ENCODE data around the gene ZFAND5.

The ZFAND5 gene

GRCh38 chr9:72333197-72333596 is 31.8 kb downstream of the ZFAND5 start:
- DNase-seq: no peak
- in situ Hi-C loops (cut with MboI; ENCODE audit: low pct_unique_long_range_greater_than_20kb, low sequenced_read_pairs): no loop called here

- DNase-seq: no peak
- in situ Hi-C loops (cut with MboI; ENCODE audit: low pct_unique_long_range_greater_than_20kb, low sequenced_read_pairs): no loop called here
Observed at GRCh38 chr9:72332351-72332750, 32.7 kb downstream of the ZFAND5 start.

GRCh38 chr9:72327631-72328030 is 37.4 kb downstream of the ZFAND5 start:
- in situ Hi-C loops (cut with MboI; ENCODE audit: low pct_unique_long_range_greater_than_20kb, low sequenced_read_pairs): no loop called here
- DNase-seq: no peak

- no peak for DNase-seq
Observed at GRCh38 chr9:72326641-72327040, 38.4 kb downstream of the ZFAND5 start.

GRCh38 chr9:72324974-72325373 is 40.0 kb downstream of the ZFAND5 start:
- no peak for DNase-seq
- in situ Hi-C loops (cut with MboI; ENCODE audit: low pct_unique_long_range_greater_than_20kb, low sequenced_read_pairs): no loop called here

More at GRCh38 chr9:72326641-72327040, 38.4 kb downstream of the ZFAND5 start:
- in situ Hi-C loops (cut with MboI; ENCODE audit: low pct_unique_long_range_greater_than_20kb, low sequenced_read_pairs): no loop called here

DNA sequence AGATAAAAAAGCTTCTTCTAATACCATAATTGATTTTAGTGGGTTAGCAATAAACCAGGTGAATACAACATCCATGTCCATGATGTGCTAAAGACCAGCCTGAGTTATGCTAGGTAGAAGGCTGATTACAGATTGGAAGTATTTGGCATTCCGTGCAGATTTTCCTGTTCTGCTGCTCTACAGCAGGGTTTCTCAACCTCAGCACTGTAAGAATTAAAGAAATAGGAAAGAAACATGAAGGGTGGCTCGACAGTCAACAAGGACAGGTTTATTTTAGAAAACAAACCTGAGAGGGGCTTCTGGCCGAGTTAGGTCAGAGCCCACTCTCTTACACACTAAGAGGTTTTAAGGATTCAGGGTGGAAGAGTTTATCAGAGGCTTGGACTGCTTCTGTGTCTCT is 42.3 kb downstream of the ZFAND5 start:
- in situ Hi-C loops (cut with MboI; ENCODE audit: low pct_unique_long_range_greater_than_20kb, low sequenced_read_pairs): no loop called here
- DNase-seq: no peak

- no peak for DNase-seq
- in situ Hi-C loops (cut with MboI; ENCODE audit: low pct_unique_long_range_greater_than_20kb, low sequenced_read_pairs): no loop called here
Observed at GRCh38 chr9:72322259-72322658, 42.7 kb downstream of the ZFAND5 start.

- in situ Hi-C loops (cut with MboI; ENCODE audit: low pct_unique_long_range_greater_than_20kb, low sequenced_read_pairs): no loop called here
- DNase-seq: no peak
Observed at GRCh38 chr9:72315510-72316311, 49.3 kb downstream of the ZFAND5 start.

DNA sequence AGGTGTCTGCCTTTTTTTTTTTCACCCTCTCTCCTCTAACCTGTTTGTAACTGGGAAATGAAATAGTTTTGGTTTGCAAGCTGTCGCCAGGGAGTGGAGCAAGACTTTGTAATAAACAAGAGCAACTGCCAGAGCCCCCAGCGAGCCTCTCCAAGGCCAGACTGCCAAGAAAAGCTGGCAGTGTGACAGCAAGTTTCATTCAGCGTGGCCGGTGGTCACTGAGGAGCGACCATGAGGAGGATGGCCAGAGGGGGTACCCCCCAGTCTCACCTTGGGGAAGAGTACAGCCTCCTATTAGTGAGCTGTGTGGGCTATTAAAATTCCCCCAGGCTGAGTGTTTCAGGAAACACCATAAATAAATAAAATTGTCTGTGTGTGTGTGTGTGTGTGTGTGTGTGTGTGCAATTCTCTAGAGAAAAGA is 49.9 kb downstream of the ZFAND5 start:
- no peak for DNase-seq
- in situ Hi-C loops (cut with MboI; ENCODE audit: low pct_unique_long_range_greater_than_20kb, low sequenced_read_pairs): no loop called here

- DNase-seq: no peak
- in situ Hi-C loops (cut with MboI; ENCODE audit: low pct_unique_long_range_greater_than_20kb, low sequenced_read_pairs): no loop called here
Observed at GRCh38 chr9:72313507-72313906, 51.5 kb downstream of the ZFAND5 start.

DNA sequence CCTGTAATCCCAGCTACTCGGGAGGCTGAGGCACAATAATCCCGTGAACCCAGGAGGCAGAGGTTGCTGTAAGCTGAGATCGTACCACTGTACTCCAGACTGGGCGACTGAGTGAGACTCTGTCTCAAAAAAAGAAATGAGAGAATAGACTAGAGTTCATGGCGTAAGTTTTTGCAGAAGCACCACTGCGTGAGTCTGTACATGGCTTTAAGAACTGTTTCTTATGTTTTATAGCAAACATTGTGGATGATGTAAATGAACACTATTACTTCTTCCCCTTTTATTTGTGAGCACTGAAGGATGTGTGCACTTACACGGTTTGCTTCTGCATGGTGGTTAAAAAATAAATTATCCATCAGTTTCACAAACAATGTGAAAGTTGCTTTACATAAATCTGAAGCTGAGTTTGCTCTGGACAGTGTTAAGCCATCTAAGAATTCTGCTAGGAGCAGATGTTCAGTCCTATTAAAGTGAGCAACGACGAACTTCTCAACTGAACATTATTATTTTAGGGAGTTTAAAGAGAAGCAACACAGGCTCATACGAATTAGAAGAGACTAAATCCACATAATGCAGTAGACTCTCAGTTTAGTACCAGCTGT is 52.5 kb downstream of the ZFAND5 start:
- in situ Hi-C loops (cut with MboI; ENCODE audit: low pct_unique_long_range_greater_than_20kb, low sequenced_read_pairs): no loop called here
- DNase-seq: no peak

GRCh38 chr9:72309364-72310133 is 55.5 kb downstream of the ZFAND5 start:
- in situ Hi-C loops (cut with MboI; ENCODE audit: low pct_unique_long_range_greater_than_20kb, low sequenced_read_pairs): no loop called here

GRCh38 chr9:72306761-72307160 is 58.2 kb downstream of the ZFAND5 start:
- in situ Hi-C loops (cut with MboI; ENCODE audit: low pct_unique_long_range_greater_than_20kb, low sequenced_read_pairs): no loop called here
- no peak for DNase-seq

More at GRCh38 chr9:72309364-72310133, 55.5 kb downstream of the ZFAND5 start:
- DNase-seq: no peak

GRCh38 chr9:72305707-72306106 is 59.3 kb downstream of the ZFAND5 start:
- no peak for DNase-seq

DNA sequence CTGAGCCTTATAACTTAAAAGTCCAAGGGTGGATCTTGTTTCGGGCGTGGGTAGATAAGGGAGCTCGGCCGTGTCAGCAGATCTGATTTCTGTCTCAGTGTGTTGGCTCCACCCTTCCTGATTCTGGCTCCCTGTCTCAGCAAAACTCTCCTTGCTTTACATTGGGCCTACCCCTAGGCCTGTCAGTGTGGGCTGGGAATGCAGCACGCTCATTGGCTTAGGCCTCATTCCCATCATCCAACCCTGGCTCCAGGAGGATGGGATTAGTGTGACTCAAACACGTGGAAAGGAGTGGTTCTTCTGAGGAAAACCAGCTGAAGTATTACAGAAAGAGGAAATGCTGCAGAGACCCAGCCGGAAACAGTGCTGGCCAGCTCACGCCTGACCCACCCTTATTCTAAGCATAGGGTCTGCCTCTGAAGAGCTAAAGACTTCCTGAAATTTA is 59.9 kb downstream of the ZFAND5 start:
- in situ Hi-C loops (cut with MboI; ENCODE audit: low pct_unique_long_range_greater_than_20kb, low sequenced_read_pairs): no loop called here
- peak; percentile 94 for DNase-seq

More at GRCh38 chr9:72305707-72306106, 59.3 kb downstream of the ZFAND5 start:
- in situ Hi-C loops (cut with MboI; ENCODE audit: low pct_unique_long_range_greater_than_20kb, low sequenced_read_pairs): no loop called here

DNA sequence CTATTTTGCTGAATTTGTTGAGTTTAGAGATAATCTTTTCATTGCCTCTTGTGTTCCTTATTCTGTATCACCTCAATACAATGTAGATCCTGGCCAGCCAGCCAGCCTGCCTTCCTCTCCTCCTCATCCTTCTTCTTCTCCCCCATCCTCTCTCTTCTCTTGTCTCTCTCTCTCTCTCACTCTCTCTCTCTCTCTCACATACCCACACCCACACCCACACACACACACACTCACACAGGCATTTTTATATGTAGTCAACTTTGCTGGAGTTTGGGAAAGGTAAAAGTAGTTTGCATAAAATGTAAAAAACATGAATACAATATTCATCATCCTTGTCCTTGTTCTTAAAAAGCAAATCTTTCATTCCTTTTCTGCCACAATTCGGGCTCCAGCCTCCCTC is 60.5 kb downstream of the ZFAND5 start:
- in situ Hi-C loops (cut with MboI; ENCODE audit: low pct_unique_long_range_greater_than_20kb, low sequenced_read_pairs): no loop called here
- no peak for DNase-seq
